NCI-H187 (cell line): Measurements from ENCODE around the gene EHD2.
A peak's percentile ranks its signal among the peaks of the same experiment; 100 is the strongest.
"Not testable (repeated sequence)": the region's sequence is repeated elsewhere in the genome, so short reads cannot be mapped to it uniquely, and the experiment has no call there.

Source experiments
- DNase-seq, 2 experiments: peaks; one replicate each; lab custom pipeline; 2025; lab: John Stamatoyannopoulos, UW

The EHD2 gene

DNA sequence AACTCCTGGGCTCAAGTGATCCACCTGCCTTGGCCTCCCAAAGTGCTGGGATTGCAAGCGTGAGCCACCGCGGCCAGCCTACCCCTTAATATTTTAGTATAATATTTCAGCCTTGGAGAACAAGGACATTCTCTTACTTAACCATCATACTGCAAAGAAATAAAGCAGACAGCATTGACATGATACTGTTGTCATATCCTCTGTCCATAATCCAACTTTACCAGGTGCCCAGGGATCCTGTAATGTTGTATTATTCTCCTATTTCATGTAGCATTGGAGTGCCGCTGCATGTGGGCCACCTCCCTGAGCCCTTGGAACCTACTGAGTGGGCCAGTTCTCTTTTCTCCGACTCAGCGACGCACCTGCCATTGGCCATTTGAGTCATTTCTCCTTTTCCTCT, 21.4 kb upstream of the EHD2 start:
- no peak for DNase-seq

DNA sequence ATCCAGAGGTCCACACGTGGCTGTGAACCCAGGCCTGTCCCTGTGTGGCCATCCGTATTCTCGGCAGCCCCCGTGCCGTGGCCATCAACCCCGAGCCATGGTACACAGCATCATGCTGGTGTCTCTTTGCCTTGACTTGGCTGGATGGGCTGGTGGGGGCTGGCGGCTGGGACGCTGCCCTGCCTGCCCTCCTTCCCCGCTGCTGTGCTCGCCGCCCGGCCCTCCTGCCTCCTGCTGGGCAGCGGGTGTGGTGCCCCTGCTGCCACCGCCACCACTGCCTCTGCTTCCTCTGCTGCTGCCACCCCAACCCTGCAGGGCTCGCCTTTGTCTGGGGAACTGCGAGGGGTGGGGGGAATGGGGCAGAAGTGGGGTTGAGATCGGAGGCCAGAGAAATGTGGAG, 19.7 kb upstream of the EHD2 start:
- DNase-seq: no peak

DNA sequence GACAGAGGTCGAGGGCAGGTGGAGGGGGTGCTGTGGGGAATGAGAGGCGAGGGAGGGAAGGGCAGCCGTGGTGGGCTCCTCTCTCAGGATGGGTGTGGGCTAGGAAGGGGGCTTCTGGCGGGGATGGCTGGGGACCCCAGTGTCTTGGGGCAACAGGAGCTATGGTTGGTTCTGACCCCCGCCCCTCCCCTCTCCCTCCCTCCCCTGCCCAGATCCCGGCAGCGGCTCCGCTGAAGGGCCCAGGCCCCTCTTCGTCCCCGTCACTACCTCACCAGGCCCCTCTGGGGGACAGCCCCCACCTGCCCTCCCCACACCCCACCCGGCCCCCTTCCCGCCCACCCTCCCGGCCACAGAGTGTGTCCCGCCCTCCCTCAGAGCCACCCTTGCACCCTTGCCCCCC, 19.3 kb upstream of the EHD2 start:
- no peak for DNase-seq

DNA sequence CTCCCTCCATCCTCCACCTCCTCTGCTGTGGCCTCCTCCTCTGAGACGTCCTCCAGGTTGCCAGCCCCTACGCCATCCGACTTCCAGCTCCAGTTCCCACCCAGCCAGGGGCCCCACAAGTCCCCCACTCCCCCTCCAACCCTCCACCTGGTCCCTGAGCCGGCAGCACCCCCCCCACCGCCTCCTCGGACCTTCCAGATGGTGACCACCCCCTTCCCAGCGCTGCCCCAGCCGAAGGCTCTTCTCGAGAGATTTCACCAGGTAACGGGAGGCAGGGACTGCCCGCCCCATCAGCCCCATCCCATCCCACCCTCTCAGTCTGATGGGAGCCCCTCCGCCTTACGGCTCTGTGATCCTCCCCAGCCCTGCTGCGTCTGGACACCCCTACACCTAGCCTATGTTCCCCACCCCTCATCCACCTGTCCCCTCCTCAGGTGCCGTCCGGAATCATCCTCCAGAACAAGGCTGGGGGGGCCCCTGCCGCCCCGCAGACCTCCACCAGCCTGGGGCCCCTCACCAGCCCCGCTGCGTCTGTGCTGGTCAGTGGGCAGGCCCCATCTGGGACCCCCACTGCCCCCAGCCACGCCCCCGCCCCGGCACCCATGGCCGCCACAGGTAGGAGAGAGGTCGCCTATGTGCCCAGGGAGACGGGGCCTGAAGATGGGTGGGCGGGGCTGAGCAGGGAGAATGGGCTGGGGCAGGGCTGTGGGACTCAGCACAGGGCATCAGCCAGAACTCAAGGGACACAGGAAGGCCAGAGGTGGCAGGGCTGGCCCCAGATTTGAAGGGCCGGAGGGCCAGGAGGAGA, 18.6 kb upstream of the EHD2 start:
- DNase-seq: no peak

DNA sequence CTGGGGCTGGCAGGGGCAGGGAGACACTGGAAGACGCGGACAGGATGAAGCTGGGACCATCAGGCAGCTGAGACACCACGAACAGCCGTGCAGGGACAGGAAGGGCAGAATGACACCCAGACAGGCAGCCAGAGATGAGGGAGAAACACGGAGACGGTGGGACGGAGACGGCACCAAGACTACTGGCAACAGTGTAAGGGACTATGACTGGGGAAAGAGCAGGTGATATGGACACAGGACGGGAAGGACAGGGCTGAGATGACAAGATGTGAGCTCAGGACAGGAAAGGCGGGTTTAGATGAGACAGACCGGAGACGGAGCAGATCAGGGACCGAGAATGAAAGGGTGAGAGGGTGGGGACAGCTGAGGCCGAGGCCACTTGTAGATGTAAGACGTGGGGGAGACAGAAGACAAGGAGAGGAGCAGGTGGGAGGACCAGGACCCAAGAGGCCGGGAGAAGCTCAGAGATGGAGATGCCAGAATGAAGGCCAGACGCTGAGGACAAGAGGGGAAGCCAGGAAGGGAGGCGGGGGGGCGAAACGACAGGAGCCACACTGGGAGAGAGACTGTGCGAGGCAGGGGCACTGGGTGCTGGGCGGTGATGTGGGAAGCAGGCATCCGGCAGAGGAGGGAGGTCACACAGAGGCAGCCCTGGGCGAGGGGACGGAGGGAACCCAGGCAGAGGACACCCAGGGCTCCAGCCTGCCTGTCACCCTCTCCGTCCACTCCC, 17.5 kb upstream of the EHD2 start:
- DNase-seq: no peak

DNA sequence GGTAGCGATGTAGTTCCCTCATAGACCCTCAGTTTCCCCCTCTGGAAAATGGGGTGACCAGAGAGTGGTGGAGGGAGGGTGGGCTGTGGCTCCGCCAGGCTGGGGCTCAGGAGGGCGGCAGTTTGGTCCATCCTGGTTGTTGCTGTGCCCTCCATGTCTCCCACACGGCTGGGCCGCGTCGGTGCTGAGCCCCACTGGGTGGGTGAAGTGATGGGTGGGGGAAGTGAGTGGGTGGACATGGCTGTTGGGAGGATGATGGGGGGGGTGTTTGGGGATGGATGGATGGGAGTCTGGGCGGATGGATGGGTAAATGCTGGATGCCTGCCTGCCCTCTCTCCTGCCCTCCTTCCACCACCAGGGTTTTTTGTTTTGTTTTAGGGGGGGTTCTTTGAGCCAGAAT, 16.6 kb upstream of the EHD2 start:
- no peak for DNase-seq

DNA sequence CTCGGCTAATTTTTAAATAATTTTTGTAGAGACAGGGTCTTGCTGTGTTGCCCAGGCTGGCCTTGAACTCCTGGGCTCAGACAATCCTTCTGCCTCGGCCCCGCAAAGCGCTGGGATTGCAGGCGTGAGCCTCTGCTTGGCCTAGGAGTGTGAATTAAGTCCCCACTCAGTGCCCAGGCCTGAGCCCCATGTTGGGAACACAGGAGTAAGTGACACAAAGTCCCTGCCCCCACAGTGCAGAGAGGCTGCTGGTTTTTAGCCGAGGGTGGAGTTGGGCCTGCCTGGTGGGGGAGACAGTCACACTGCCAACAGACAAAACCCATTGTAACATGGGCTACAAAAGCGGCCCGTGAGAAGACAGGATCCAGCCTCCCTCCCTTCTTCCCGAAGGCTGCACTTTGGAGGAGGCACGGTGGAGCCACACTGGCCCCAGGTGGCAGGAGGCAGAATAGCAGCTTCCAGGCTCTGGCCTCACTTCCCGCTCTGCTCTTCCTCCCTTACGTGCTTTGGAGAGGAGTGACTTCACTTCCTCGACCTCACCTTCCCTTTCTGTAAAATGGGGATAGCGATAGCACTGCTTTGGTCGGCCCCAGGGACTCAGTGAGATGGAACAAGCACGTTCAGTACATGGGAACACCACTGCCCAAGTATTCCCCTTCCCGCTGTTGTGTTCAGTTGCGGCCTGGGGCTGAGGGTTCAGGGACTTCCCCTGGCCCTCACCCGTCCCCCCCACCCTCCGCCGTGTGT, 15.2 kb upstream of the EHD2 start:
- DNase-seq: peak in 1 of 2 experiments; percentile 4

DNA sequence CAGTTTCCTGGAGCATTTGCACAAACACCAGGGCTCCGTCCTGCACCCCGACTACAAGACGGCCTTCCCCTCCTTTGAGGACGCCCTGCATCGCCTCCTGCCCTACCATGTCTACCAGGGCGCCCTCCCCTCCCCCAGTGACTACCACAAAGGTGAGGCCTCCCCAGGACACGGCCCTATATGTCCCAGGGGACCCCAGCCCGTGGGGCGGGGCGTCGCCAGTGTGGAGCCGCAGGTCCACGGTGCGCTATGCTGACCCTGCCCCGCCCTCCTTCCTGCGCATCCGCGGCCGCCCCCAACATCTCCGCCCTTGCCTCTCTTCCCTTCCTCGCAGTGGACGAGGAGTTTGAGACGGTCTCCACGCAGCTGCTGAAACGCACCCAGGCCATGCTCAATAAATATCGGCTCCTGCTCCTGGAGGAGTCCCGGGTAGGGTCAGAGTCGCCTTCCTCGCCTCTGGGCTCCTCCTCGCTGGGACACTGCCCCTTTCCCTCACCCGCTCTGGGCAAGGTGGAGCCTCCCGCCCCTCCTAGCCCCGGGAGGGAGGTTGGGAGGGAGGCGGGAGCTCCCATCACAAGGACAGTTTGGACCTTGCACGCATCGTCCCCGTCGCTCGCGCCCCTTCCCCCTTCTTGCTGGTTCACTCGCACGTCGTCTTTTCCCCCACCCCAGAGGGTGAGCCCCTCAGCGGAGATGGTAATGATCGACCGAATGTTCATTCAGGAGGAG, 14.4 kb upstream of the EHD2 start:
- no peak for DNase-seq

DNA sequence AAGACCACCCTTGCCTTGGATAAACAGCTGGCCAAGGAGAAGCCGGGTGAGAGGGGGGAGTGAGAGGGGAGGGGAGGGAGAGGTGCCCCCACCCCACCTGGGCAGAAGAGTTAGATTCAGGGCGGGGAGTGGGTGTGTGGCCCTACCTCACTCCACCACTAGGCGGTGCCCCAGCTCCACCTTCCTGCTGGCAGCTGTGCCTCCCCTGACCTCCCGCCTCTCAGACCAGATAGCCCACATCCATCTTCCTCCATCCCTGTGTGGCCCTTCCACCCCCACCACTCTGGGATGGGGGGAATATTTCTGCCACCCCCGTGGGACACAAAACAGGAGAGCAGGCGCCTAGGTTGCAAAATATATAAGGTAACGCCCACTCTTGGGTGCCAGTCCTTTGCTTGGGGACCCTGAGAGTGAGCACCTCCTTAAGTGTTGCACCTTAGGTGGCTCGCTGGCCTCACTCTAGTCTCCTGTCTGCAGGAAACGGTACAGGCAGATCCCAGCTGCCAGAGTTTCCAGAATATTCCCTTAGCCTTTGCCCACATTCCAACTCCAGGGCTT, 13.8 kb upstream of the EHD2 start:
- DNase-seq: peak in 1 of 2 experiments; percentile 6

DNA sequence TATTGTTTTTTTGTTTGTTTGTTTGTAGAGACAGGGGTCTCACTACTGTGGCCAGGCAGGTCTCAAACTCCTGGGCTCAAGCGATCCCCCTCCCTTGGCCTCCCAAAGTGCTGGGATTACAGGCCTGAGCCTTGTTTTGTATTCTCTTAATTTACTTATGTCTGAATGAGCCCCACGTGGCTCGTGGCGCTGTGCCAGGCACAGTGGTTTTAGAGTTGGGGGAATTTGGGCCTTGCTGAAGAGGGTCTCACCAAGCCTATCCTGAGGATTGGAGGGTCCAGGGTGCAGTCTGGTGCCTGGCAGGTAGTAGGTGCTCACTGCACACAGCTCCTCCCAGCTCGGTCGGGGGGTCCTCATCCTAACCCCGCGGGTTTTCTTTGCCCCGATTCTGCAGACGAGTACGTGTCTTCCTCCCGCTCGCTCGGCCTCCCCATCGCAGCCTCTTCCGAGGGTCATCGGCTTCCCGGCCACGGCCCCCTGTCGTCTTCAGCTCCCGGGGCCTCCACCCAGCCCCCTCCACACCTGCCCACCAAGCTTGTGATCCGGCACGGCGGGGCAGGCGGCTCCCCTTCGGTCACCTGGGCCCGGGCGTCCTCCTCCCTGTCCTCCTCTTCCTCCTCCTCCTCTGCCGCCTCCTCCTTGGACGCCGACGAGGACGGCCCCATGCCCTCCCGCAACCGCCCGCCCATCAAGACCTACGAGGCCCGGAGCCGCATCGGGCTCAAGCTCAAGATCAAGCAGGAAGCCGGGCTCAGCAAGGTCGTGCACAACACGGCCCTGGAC, 12.1 kb upstream of the EHD2 start:
- DNase-seq: no peak

DNA sequence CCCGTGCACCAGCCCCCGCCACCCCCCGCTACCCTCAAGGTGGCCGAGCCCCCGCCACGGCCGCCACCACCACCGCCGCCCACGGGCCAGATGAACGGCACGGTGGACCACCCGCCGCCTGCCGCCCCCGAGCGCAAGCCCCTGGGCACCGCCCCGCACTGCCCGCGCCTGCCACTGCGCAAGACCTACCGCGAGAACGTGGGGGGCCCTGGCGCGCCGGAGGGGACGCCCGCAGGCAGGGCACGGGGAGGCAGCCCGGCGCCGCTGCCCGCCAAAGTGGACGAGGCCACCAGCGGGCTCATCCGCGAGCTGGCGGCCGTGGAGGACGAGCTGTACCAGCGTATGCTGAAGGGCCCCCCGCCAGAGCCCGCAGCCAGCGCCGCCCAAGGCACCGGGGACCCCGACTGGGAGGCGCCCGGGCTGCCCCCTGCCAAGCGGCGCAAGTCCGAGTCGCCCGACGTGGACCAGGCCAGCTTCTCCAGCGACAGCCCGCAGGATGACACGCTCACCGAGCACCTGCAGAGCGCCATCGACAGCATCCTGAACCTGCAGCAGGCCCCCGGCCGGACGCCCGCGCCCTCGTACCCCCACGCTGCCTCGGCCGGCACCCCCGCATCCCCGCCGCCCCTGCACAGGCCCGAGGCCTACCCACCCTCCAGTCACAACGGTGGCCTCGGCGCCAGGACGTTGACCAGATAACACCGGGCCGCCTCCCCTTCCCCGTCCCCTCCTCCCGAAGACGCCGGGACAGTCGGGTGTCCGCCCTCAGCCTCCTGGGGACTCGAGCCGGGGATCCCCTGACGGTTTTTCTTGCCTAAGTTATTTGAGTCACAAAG, 11.3 kb upstream of the EHD2 start:
- DNase-seq: no peak

DNA sequence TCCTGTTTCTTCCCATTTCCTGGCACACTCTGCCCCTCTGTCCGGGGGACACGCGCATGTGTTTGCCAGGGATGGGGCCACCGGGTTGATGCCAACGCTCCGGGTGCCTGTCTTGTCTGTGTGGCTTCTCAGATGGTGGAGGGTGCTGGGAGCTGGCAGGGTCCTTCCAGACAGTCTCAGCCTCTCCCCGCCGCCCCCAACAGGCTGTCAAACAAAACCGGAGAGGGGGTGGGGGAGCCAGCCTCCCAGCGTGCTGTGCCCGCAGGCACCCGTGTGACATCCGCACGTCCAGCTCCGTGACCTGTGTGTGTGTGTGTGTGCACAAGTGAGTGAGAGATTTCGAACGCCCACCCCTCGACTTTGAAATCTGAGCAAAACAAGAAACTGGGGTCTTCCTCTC, 10.6 kb upstream of the EHD2 start:
- DNase-seq: no peak

DNA sequence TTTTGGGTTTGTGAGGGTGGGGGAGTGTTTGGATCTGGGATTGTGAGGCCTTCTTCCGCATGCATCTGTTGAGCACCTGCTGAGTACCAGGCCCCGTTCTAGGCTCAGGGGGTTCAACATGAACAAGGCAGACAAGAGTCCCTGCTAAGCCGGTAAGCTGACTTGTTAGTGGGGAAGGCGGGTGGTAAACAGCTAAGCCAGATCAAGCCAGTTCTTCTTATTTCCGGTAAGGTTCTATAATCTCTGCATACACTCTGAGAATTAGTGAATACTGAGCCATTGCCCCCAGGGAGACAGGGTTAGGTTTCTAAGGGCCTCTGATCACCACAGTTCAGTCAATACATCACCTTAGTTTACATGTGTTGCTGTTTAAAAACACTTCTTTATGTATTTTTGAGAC, 9.9 kb upstream of the EHD2 start:
- DNase-seq: no peak

DNA sequence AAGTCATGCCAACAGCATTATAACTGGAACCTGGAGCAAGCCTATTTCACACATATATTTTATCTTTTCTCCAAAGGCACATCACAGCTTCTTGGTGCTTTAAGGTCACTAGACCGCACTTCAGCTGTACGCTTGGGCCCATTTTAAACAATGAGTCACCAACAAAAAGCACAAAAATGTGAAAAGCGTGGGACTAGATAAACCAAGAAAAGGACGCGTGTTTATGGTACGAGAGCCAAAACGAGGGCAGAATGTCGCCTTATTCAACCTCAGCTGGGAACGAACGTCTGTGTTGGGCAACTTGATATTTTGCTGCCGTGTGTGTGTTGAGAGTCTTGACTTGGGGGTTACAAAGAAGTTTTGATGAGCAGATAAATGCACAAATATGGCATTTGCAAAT, 9.2 kb upstream of the EHD2 start:
- DNase-seq: no peak

DNA sequence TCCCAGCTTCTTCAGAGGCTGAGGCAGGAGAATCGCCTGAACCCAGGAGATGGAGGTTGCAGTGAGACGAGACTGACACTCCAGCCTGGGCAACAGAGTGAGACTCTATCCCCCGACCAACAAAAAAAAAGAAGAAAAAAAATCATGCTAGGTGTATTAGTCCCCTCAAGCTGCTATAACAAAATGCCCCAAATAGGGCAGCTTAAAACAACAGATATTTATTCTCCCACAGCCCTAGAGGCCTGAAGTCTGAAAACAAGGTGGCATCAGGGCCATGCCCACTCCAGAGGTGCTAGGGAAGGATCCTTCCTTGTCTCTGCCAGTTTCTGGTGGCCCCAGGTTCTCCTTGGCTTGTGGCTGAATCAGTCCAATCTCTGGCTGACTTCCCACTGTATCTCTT, 8.6 kb upstream of the EHD2 start:
- no peak for DNase-seq

DNA sequence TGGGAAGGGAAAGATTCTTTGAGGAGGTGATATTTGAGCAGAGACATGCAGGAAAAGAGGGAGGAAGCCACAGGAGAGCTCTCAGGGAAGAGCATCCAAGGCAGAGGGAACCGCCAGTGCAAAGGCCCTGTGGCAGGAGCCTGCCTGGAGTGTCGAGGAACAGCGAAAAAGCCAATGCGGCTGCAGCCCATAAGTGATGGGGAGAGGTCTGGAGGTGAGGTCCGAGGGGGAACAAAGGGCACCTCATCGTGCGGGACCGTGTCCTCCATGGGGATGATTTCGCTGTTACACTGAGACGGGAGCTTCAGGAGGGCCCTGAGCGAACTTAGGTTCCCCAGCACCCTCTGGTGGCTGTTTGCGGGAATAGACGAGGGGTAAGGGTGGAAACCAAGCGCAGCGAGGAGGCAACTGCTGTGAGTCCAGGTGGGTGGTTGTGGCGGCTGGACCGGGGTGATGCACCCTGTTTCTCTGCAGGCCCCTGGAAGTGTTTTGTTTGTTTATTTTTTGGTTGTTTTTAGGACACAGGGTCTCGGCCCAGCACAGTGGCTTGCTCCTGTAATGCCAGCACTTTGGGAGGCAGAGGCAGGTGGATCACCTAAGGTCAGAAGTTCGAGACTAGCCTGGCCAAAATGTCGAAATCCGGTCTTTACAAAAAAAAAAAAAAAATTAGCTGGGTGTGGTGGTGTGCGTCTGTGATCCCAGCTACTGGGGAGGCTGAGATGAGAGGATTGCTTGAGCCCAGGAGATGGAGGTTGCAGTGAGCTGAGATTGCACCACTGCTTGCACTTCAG, 5.9 kb upstream of the EHD2 start:
- DNase-seq: no peak

DNA sequence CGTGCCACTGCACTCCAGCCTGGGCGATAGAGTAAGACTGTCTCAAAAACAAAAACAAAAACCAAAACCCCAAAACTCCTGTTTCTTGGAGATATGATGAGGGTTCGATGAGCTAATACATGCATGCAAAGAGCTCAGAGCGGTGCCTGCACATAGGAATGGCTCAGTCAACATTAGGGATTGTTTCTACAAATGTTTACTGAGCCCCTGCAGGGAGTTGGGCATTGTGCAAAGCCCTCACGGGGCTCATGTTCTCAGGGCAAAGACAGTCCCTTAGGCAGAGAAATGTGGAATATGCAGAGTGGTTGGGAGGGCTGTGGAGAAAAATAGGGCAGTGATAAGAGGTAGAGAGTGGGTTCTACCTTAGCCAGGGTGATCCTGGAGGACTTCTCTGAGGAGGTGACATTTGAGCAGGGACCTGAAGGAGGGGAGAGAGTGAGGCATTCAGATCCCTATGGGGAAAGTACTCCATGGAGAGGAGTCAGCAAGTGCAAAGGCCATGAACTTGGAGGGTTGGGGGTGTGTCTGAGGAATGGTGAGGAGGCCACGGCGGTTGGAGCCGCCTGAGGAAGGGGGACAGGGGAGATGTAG, 1.5 kb upstream of the EHD2 start:
- DNase-seq: no peak

DNA sequence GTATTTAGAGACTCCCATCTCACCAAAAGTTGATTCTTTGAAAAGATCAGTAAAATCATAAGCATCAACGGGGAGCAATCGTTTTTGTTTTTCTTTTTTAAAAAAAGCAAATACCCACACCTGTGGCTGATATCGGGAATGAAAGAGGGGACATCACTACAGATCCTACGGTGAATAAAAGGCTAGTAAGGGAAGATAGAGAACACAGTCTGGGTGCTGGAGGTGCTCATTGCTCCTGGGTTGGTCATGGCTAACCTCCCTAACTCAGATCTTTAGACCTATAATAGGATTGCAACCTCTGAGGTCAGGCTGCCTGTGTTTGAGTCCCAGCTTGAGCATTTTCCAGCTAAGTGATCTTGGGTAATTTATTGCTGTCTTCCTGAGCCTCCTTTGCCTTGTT, 1.1 kb downstream of the EHD2 start:
- no peak for DNase-seq

DNA sequence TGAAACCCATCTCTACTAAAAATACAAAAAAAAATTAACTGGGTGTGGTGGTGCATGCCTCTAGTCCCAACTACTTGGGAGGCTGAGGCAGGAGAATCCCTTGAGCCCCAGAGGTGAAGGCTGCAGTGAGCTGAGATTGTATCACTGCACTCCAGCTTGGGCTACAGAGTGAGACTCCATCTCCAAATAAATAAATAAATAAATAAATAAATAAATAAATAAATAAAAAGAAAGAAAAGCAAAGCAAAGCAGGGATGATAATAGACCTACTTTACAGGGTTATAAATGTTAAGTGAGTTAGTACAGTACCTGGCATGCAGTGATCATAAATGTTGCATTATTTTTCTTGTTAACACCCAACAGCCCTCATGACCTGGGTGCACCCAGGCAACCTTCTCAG, 1.6 kb downstream of the EHD2 start:
- DNase-seq: not testable (repeated sequence)
